NT2/D1 (cell line): ENCODE measurements around the gene P4HTM.

Source experiments
- DNase-seq: peaks from one replicate; pipeline ENCODE4 v3.0.0-alpha.2; 2011; ENCODE audit warnings: low read depth, low spot score
- H3K27me3 ChIP-seq: 2 replicates; pipeline ENCODE4 v1.6.0; 2011; ENCODE audit warnings: mild to moderate bottlenecking; ENCODE audit not compliant: insufficient read length, insufficient read depth
- H3K36me3 ChIP-seq: 2 replicates; pipeline ENCODE4 v1.6.1; 2011; ENCODE audit warnings: mild to moderate bottlenecking, low read length, mixed read lengths; ENCODE audit not compliant: insufficient read depth, insufficient read length
- H3K4me1 ChIP-seq: 2 replicates; pipeline ENCODE4 v1.5.1; 2011; ENCODE audit not compliant: insufficient read depth, insufficient read length
- H3K4me3 ChIP-seq: 2 replicates; pipeline ENCODE4 v1.5.1; 2011; ENCODE audit warnings: low read depth; ENCODE audit not compliant: insufficient read length
- H3K9ac ChIP-seq: 2 replicates; pipeline ENCODE4 v1.6.0; 2011; ENCODE audit warnings: low read depth; ENCODE audit not compliant: insufficient read length
- H3K9me3 ChIP-seq: 2 replicates; pipeline ENCODE4 v1.5.1; 2011; ENCODE audit warnings: mild to moderate bottlenecking, low read length; ENCODE audit not compliant: insufficient read depth
- SUZ12 ChIP-seq: IDR thresholded peaks from 2 replicates; pipeline ENCODE4 v1.6.1; 2011; ENCODE audit not compliant: insufficient read length, insufficient read depth; ENCODE audit errors: extremely low read depth
- YY1 ChIP-seq: IDR thresholded peaks from 2 replicates; pipeline ENCODE4 v1.6.1; 2011; ENCODE audit not compliant: insufficient read length, insufficient read depth
- ZNF274 ChIP-seq: IDR thresholded peaks from 2 replicates; pipeline ENCODE4 v1.6.1; 2011; ENCODE audit warnings: mild to moderate bottlenecking, low read depth, low read length

Gene P4HTM

GRCh38 chr3:49023775-49024174, 33.7 kb downstream of the P4HTM start:
- DNase-seq, result no peak

GRCh38 chr3:49024449-49024848, 34.4 kb downstream of the P4HTM start:
- H3K27me3 ChIP-seq, result no peaks in the 10 kb centered on the region
- H3K4me1 ChIP-seq, result peaks cover 22% of the 10 kb centered on the region
- H3K36me3 ChIP-seq, result peaks cover 62% of the 10 kb centered on the region
- DNase-seq, result no peak
- H3K4me3 ChIP-seq, result no peak overlapping the region
- H3K9ac ChIP-seq, result no peak overlapping the region
- H3K9me3 ChIP-seq, result no peaks in the 10 kb centered on the region
- no peak for TF ChIP-seq YY1
- TF ChIP-seq ZNF274, result no peak

More at GRCh38 chr3:49023775-49024174, 33.7 kb downstream of the P4HTM start:
- H3K4me3 ChIP-seq, result no peak overlapping the region
- peaks cover 62% of the 10 kb centered on the region for H3K36me3 ChIP-seq
- H3K27me3 ChIP-seq, result no peaks in the 10 kb centered on the region
- peaks cover 21% of the 10 kb centered on the region for H3K4me1 ChIP-seq
- no peak overlapping the region for H3K9ac ChIP-seq
- TF ChIP-seq SUZ12 (no peak), YY1 (no peak), ZNF274 (no peak)
- H3K9me3 ChIP-seq, result no peaks in the 10 kb centered on the region

- H3K27me3 ChIP-seq, result no peaks in the 10 kb centered on the region
- no peak for DNase-seq
- H3K4me3 ChIP-seq, result no peak overlapping the region
- H3K4me1 ChIP-seq, result peaks cover 22% of the 10 kb centered on the region
- TF ChIP-seq ZNF274, result no peak
- TF ChIP-seq SUZ12, result no peak
- TF ChIP-seq YY1, result no peak
- no peak overlapping the region for H3K9ac ChIP-seq
- H3K9me3 ChIP-seq, result no peaks in the 10 kb centered on the region
- H3K36me3 ChIP-seq, result peaks cover 67% of the 10 kb centered on the region
These were observed 35.2 kb downstream of the P4HTM start for GRCh38 chr3:49025005-49025792.

- no peak overlapping the region for H3K9ac ChIP-seq
- peaks cover 74% of the 10 kb centered on the region for H3K36me3 ChIP-seq
- no peaks in the 10 kb centered on the region for H3K27me3 ChIP-seq
- H3K4me1 ChIP-seq, result peaks cover 22% of the 10 kb centered on the region
- no peaks in the 10 kb centered on the region for H3K9me3 ChIP-seq
- DNase-seq, result no peak
- no peak for TF ChIP-seq ZNF274
- no peak for TF ChIP-seq SUZ12
- TF ChIP-seq YY1, result no peak
- no peak overlapping the region for H3K4me3 ChIP-seq
These were observed 35.9 kb downstream of the P4HTM start for GRCh38 chr3:49025793-49026520.

GRCh38 chr3:49026536-49026935, 36.5 kb downstream of the P4HTM start:
- Histone ChIP-seq H3K9me3 (no peaks in the 10 kb centered on the region), H3K9ac (no peak overlapping the region), H3K27me3 (no peaks in the 10 kb centered on the region), H3K36me3 (peaks cover 79% of the 10 kb centered on the region), H3K4me3 (no peak overlapping the region), H3K4me1 (peaks cover 22% of the 10 kb centered on the region)
- no peak for DNase-seq
- TF ChIP-seq ZNF274 (no peak), SUZ12 (no peak), YY1 (no peak)

GRCh38 chr3:49027634-49028033, 37.6 kb downstream of the P4HTM start:
- DNase-seq, result no peak
- peaks cover 22% of the 10 kb centered on the region for H3K4me1 ChIP-seq
- H3K9me3 ChIP-seq, result no peaks in the 10 kb centered on the region
- peaks cover 90% of the 10 kb centered on the region for H3K36me3 ChIP-seq
- no peak overlapping the region for H3K9ac ChIP-seq
- H3K4me3 ChIP-seq, result no peak overlapping the region
- TF ChIP-seq SUZ12 (no peak), YY1 (no peak), ZNF274 (no peak)
- H3K27me3 ChIP-seq, result no peaks in the 10 kb centered on the region

- DNase-seq, result no peak
- peak overlapping the region; percentile 77 for H3K4me3 ChIP-seq
- no peak for TF ChIP-seq SUZ12
- no peak for TF ChIP-seq YY1
- no peak for TF ChIP-seq ZNF274
- H3K27me3 ChIP-seq, result no peaks in the 10 kb centered on the region
- no peaks in the 10 kb centered on the region for H3K9me3 ChIP-seq
- peaks cover 20% of the 10 kb centered on the region for H3K4me1 ChIP-seq
- peak overlapping the region; percentile 99 for H3K9ac ChIP-seq
- peaks cover 90% of the 10 kb centered on the region for H3K36me3 ChIP-seq
These were observed 38.2 kb downstream of the P4HTM start for GRCh38 chr3:49028298-49028672.
